HG03139 (cell line): ENCODE results near the gene PODN.

Experiments
- ATAC-seq: cut with Tn5 transposase; IDR thresholded peaks from one replicate; pipeline ENCODE4 v1.9.1; 2021; ENCODE audit not compliant: unreplicated experiment

PODN gene

GRCh38 chr1:53061859-53062707 is at the start of gene PODN:
PODN (plus strand) TSS chr1:53062213; CDS start chr1:53069856, 7,643 bp downstream.
- no peak for ATAC-seq

GRCh38 chr1:53014791-53015507 is 47.1 kb upstream of the PODN start:
- ATAC-seq = peak; percentile 87

- ATAC-seq = no peak
Measured at GRCh38 chr1:53015508-53015860, 46.5 kb upstream of the PODN start.

- ATAC-seq = no peak
Measured at GRCh38 chr1:53016705-53017104, 45.3 kb upstream of the PODN start.

- ATAC-seq = no peak
Measured at GRCh38 chr1:53020588-53020987, 41.4 kb upstream of the PODN start.

- no peak for ATAC-seq
Measured at GRCh38 chr1:53022179-53022578, 39.8 kb upstream of the PODN start.

- no peak for ATAC-seq
Measured at GRCh38 chr1:53023546-53023945, 38.5 kb upstream of the PODN start.

- ATAC-seq = no peak
Measured at GRCh38 chr1:53024117-53024516, 37.9 kb upstream of the PODN start.

GRCh38 chr1:53025034-53025768 is 36.8 kb upstream of the PODN start:
- no peak for ATAC-seq

GRCh38 chr1:53025769-53026112 is 36.3 kb upstream of the PODN start:
- no peak for ATAC-seq

- ATAC-seq = no peak
Measured at GRCh38 chr1:53026254-53026653, 35.8 kb upstream of the PODN start.

- no peak for ATAC-seq
Measured at GRCh38 chr1:53031732-53032131, 30.3 kb upstream of the PODN start.

- no peak for ATAC-seq
Measured at GRCh38 chr1:53037159-53037558, 24.9 kb upstream of the PODN start.

GRCh38 chr1:53038566-53038965 is 23.4 kb upstream of the PODN start:
- no peak for ATAC-seq

GRCh38 chr1:53043271-53043670 is 18.7 kb upstream of the PODN start:
- ATAC-seq = no peak

- no peak for ATAC-seq
Measured at GRCh38 chr1:53044926-53045325, 17.1 kb upstream of the PODN start.

GRCh38 chr1:53046930-53047329 is 15.1 kb upstream of the PODN start:
- ATAC-seq = no peak

GRCh38 chr1:53047737-53048736 is 14.0 kb upstream of the PODN start:
- ATAC-seq = no peak

GRCh38 chr1:53048960-53049573 is 12.9 kb upstream of the PODN start:
- ATAC-seq = no peak

GRCh38 chr1:53049574-53049967 is 12.4 kb upstream of the PODN start:
- ATAC-seq = no peak
